Suppressor macrophage (primary cell): Measurements from ENCODE around the gene PAX3.
"Not testable (repeated sequence)": the region's sequence is repeated elsewhere in the genome, so short reads cannot be mapped to it uniquely, and the experiment has no call there.

Experiments used
- DNase-seq, 4 experiments: peaks; one replicate each; pipeline ENCODE4 v3.0.0-alpha.2; 2020 to 2022

The PAX3 gene

GRCh38 chr2:222212571-222212970 lies 86.2 kb downstream of the PAX3 start:
- no peak for DNase-seq

GRCh38 chr2:222208010-222208690 lies 90.6 kb downstream of the PAX3 start:
- DNase-seq, result no peak

- no peak for DNase-seq
Measured at GRCh38 chr2:222205136-222205535, 93.7 kb downstream of the PAX3 start.

- DNase-seq, result no peak
Measured at GRCh38 chr2:222203041-222203440, 95.8 kb downstream of the PAX3 start.

GRCh38 chr2:222196159-222196558 lies 102.6 kb downstream of the PAX3 start:
- DNase-seq, result no peak

- no peak for DNase-seq
Measured at GRCh38 chr2:222194669-222195068, 104.1 kb downstream of the PAX3 start.

- DNase-seq, result no peak
Measured at GRCh38 chr2:222193328-222193983, 105.3 kb downstream of the PAX3 start.

GRCh38 chr2:222180619-222181018 lies 118.2 kb downstream of the PAX3 start:
- no peak for DNase-seq

GRCh38 chr2:222179592-222179991 lies 119.2 kb downstream of the PAX3 start:
- no peak for DNase-seq

GRCh38 chr2:222178450-222178849 lies 120.3 kb downstream of the PAX3 start:
- no peak for DNase-seq

- DNase-seq, result no peak
Measured at GRCh38 chr2:222176890-222177289, 121.9 kb downstream of the PAX3 start.

GRCh38 chr2:222174450-222174849 lies 124.3 kb downstream of the PAX3 start:
- no peak for DNase-seq

- no peak for DNase-seq
Measured at GRCh38 chr2:222169346-222169745, 129.5 kb downstream of the PAX3 start.

- DNase-seq, result no peak
Measured at GRCh38 chr2:222167762-222168161, 131.0 kb downstream of the PAX3 start.

GRCh38 chr2:222160944-222161343 lies 137.9 kb downstream of the PAX3 start:
- no peak for DNase-seq

GRCh38 chr2:222160125-222160524 lies 138.7 kb downstream of the PAX3 start:
- DNase-seq, result no peak

- DNase-seq, result no peak
Measured at GRCh38 chr2:222159221-222159620, 139.6 kb downstream of the PAX3 start.

GRCh38 chr2:222155003-222155664 lies 143.7 kb downstream of the PAX3 start:
- DNase-seq, result not testable (repeated sequence)
